ENCODE data around the gene MAPKBP1. TPM values are rescaled to one million over a fixed set of nuclear protein-coding genes. Genes with fewer than 3 reads are reported as not detected.

The MAPKBP1 gene
- total and polyA plus RNA-seq, 2 of the 13 experiments (the other 11 are each of a cell fraction or from before 2014, with no cell fraction given): 3.0 to 7.3 TPM

DNA sequence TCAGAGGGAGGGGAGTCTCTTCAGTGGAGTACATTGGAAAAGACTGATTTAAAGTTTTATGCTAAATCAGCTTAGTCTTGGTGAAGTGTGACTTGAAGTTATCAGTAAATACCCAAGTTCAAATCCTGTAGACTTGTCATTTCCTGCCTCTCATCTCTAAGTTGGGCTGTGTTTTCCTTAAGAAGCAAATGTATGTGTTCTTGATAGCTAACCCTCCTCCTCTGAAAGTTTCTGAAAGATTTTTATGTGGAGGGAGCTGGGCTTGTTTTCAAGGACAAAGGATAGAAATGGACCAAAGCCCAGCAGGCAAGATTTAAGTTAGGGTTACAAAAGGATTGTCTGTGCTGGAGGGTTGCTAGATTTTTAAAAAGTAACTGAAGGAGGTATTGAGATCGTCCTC lies 4.2 kb downstream of the MAPKBP1 start:
- CTCF ChIA-PET (ENCODE audit: low intra/inter-chr PET ratio, low total read pairs): interaction anchor here (0.6 kb wide), 1 partner anchor 229 kb away, joined by 3 read pairs; no protein-coding TSS in a partner anchor
- Histone ChIP-seq H3K4me2 (ENCODE audit: low read depth, low read length) (no peak overlapping the region), H3K36me3 (replicated peaks in 1 of 2; ENCODE audit: control insufficient read depth in 1 of 2, insufficient read depth in 2 of 2, low read length in 2 of 2) (no peaks in the 10 kb centered on the region), H3K9me3 (ENCODE audit: low read length) (no peaks in the 10 kb centered on the region), H2AFZ (ENCODE audit: low read length) (no peak overlapping the region), H3K27me3 (ENCODE audit: control insufficient read depth in 1 of 2, insufficient read depth in 2 of 2, low read length in 2 of 2) (no peaks in the 10 kb centered on the region; a peak in 1 of 5 replicates), H3K4me1 (ENCODE audit: insufficient read depth, low read length) (peaks cover 82% of the 10 kb centered on the region), H3K27ac (ENCODE audit: extremely low read length, insufficient read depth, low read length) (no peak overlapping the region), H3K79me2 (ENCODE audit: insufficient read depth, low read length) (peaks cover 5% of the 10 kb centered on the region), H3K9ac (ENCODE audit: insufficient read depth, low read depth, low read length) (no peak overlapping the region), H3K4me3 (replicated peaks in 1 of 3; ENCODE audit: insufficient read depth in 1 of 3, low read depth in 2 of 3, low read length in 3 of 3) (no peak overlapping the region), H4K20me1 (ENCODE audit: insufficient read depth, low read length) (no peaks in the 10 kb centered on the region)
- TF ChIP-seq ZKSCAN1 (IDR thresholded peaks at IDR 0.05; ENCODE audit: low read length) (no peak), BCL6 (CRISPR knock-in tag; IDR thresholded peaks at IDR 0.05) (no peak), RFXAP (CRISPR knock-in tag; IDR thresholded peaks at IDR 0.05; ENCODE audit: borderline replicate concordance) (no peak), MEIS2 (CRISPR knock-in tag; IDR thresholded peaks at IDR 0.05) (no peak), KLF15 (CRISPR knock-in tag; IDR thresholded peaks at IDR 0.05; ENCODE audit: borderline replicate concordance) (no peak), SRY (CRISPR knock-in tag; IDR thresholded peaks at IDR 0.05) (no peak), MIXL1 (CRISPR knock-in tag; IDR thresholded peaks at IDR 0.05) (no peak), DR1 (CRISPR knock-in tag; IDR thresholded peaks at IDR 0.05) (no peak)
- TF ChIP-seq, protein P1, sequence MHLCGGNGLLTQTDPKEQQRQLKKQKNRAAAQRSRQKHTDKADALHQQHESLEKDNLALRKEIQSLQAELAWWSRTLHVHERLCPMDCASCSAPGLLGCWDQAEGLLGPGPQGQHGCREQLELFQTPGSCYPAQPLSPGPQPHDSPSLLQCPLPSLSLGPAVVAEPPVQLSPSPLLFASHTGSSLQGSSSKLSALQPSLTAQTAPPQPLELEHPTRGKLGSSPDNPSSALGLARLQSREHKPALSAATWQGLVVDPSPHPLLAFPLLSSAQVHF (CRISPR knock-in tag; IDR thresholded peaks at IDR 0.05): no peak
- no TSS peak for BruUV-seq (replicated peaks)
- WGBS (ENCODE audit: low lambda C conversion rate): 100% methylated on average over 1 of the region's 1 CpG
- in situ Hi-C loops (cut with HindIII; ENCODE audit: extremely low pct_ligation_motif_present, low pct_unique_long_range_greater_than_20kb): no loop called here
- POLR2A ChIA-PET: no interaction called here
- intact Hi-C loops (cut with micrococcal nuclease; ENCODE audit: unreplicated experiment): no loop called here
- ATAC-seq (no peak), FAIRE-seq (no peak), DNase-seq (ENCODE audit: low spot score) (no peak)

DNA sequence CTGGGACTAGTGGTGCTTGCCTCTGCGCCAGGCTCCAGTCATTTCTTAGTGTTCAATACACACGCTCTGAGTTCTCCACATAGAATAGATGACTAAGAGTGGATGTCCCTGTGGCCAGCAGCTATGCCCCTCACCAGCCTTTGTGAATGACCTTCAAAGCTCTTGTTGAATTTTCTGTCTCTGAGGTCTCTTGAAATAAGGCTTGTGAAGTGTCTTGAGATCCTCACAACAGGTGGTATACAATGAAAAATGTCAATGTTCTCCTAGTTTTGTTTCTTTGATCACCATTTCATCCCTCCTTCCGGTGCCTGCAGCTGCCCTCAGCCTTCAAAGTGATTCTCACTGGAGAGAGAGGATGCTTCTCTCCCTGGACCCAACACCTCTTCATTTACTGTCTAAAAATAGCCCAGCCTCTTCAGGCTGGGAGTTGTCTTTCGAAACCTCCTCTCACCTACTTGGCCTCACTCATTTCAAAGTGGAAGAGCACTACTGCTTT lies 5.4 kb downstream of the MAPKBP1 start:
- TF ChIP-seq GATAD2A (CRISPR knock-in tag; IDR thresholded peaks at IDR 0.05) (no peak), HES4 (CRISPR knock-in tag; IDR thresholded peaks at IDR 0.05; ENCODE audit: borderline replicate concordance) (no peak), ATM (IDR thresholded peaks at IDR 0.05; ENCODE audit: borderline replicate concordance) (no peak), ZNF263 (CRISPR knock-in tag; IDR thresholded peaks at IDR 0.05) (no peak), ZNF232 (CRISPR knock-in tag; IDR thresholded peaks at IDR 0.05; ENCODE audit: borderline replicate concordance) (no peak)
- no peak for FAIRE-seq
- no TSS peak for BruUV-seq (replicated peaks)
- ChIA-PET CTCF (ENCODE audit: low intra/inter-chr PET ratio, low total read pairs) (no interaction called here), POLR2A (no interaction called here)
- DNase-seq (ENCODE audit: low spot score): no peak
- Histone ChIP-seq H3K36me3 (replicated peaks in 1 of 2; ENCODE audit: control insufficient read depth in 1 of 2, insufficient read depth in 2 of 2, low read length in 2 of 2) (no peaks in the 10 kb centered on the region), H3K27ac (ENCODE audit: extremely low read length, insufficient read depth, low read length) (peak overlapping the region; percentile 65), H3K4me1 (ENCODE audit: insufficient read depth, low read length) (peaks cover 84% of the 10 kb centered on the region), H3K4me2 (ENCODE audit: low read depth, low read length) (peak overlapping the region; percentile 48), H3K79me2 (ENCODE audit: insufficient read depth, low read length) (peaks cover 5% of the 10 kb centered on the region), H4K20me1 (ENCODE audit: insufficient read depth, low read length) (no peaks in the 10 kb centered on the region), H3K4me3 (replicated peaks in 1 of 3; ENCODE audit: insufficient read depth in 1 of 3, low read depth in 2 of 3, low read length in 3 of 3) (no peak overlapping the region), H3K9ac (ENCODE audit: insufficient read depth, low read depth, low read length) (no peak overlapping the region), H2AFZ (ENCODE audit: low read length) (no peak overlapping the region), H3K27me3 (ENCODE audit: control insufficient read depth in 1 of 2, insufficient read depth in 2 of 2, low read length in 2 of 2) (no peaks in the 10 kb centered on the region; a peak in 1 of 5 replicates), H3K9me3 (ENCODE audit: low read length) (no peaks in the 10 kb centered on the region)
- in situ Hi-C loops (cut with HindIII; ENCODE audit: extremely low pct_ligation_motif_present, low pct_unique_long_range_greater_than_20kb) (no loop called here), intact Hi-C loops (cut with micrococcal nuclease; ENCODE audit: unreplicated experiment) (no loop called here)
- WGBS (ENCODE audit: low lambda C conversion rate): 61% methylated on average over 4 of the region's 4 CpGs
- peak; percentile 21 for ATAC-seq
